LNCAP (cell line): ENCODE measurements around the gene PTK6.

ENCODE experiments used
- TF ChIP-seq, protein P1 (sequence below): fragments of 450-650 bp; IDR thresholded peaks from 2 replicates; pipeline ENCODE4 v1.5.1; 2017; ENCODE audit warnings: mild to moderate bottlenecking

Gene PTK6

DNA sequence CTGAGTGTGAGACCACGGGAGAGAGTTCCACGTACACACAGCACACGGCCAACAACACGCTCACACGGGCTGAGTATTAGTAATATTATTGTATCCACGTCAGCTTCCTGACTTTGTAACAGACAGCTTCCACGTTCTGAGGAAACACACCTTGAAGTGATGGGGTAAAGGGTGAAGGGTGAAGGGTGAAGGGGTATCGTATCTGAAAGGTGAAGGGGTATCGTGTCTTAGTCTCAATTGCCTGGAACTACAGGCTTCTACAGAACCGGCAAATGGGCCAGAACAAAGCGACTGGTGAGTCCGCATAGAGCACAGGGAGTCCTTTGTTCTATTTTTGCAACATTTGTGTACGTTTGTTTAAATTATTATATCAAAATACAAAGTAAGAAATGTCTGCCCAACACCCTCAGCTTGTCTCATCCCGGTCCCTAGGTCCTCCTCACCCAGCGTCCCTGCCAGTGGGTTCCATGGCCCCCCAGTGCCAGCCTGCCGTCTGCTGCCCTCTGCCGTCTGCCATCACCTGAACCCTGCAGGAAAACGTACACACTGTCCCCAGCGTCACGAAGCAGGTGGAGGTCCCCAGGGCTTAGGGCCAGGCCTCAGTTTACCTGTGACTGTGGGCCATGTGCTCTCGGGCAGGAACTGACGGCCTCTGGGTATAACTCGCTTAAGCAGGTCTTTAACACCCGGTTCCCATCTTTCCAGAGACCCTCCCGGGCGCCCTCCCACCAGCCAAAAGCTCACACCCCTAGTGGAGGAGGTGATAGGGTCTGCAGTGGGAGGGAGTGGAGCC lies 41.2 kb upstream of the PTK6 start:
- TF ChIP-seq, protein P1, sequence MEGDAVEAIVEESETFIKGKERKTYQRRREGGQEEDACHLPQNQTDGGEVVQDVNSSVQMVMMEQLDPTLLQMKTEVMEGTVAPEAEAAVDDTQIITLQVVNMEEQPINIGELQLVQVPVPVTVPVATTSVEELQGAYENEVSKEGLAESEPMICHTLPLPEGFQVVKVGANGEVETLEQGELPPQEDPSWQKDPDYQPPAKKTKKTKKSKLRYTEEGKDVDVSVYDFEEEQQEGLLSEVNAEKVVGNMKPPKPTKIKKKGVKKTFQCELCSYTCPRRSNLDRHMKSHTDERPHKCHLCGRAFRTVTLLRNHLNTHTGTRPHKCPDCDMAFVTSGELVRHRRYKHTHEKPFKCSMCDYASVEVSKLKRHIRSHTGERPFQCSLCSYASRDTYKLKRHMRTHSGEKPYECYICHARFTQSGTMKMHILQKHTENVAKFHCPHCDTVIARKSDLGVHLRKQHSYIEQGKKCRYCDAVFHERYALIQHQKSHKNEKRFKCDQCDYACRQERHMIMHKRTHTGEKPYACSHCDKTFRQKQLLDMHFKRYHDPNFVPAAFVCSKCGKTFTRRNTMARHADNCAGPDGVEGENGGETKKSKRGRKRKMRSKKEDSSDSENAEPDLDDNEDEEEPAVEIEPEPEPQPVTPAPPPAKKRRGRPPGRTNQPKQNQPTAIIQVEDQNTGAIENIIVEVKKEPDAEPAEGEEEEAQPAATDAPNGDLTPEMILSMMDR: no peak

DNA sequence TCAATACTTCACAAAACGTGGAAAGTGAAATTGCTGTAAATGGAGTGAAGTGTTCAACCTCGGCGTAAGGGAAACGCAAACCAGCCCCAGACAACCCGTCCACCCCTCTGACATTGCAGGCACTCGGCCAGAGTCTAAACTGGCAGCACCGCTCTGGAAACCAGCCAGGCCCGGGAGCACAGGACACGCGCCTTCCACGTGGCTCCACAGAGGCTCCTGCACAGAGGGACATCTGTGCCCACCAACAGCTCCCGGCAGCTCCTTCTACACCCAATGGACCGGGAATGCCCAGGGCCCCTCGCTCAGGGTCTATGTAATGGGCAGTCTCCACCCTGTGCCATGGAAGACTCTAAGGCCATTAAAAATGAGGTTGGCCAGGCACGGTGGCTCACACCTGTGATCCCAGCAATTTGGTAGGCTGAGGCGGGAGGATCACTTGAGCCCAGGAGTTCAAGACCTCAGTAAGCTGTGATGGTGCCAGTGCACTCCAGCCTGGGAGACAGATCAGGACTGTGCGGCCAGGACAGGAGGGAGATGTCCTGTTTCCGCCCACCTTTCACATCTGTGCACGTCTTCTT lies 40.2 kb upstream of the PTK6 start:
- TF ChIP-seq, protein P1: no peak

DNA sequence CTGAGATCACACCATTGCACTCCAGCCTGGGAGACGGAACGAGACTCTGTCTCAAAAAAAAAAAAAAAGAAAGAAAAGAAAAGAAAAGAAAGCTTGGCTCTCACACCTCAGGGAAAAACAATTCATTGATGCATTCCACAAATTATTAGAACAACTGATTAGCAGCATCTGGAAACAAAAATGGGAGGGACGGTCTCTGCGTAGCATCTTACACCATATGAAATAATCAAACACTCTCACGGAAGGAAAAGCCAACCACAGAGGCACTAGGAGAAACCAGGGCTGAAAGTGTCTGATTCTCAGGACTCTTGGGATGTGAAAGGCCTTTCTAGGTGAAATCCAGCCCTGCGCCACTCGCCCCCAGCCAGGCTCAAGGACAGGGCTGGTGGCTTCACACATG lies 39.1 kb upstream of the PTK6 start:
- TF ChIP-seq, protein P1: no peak

DNA sequence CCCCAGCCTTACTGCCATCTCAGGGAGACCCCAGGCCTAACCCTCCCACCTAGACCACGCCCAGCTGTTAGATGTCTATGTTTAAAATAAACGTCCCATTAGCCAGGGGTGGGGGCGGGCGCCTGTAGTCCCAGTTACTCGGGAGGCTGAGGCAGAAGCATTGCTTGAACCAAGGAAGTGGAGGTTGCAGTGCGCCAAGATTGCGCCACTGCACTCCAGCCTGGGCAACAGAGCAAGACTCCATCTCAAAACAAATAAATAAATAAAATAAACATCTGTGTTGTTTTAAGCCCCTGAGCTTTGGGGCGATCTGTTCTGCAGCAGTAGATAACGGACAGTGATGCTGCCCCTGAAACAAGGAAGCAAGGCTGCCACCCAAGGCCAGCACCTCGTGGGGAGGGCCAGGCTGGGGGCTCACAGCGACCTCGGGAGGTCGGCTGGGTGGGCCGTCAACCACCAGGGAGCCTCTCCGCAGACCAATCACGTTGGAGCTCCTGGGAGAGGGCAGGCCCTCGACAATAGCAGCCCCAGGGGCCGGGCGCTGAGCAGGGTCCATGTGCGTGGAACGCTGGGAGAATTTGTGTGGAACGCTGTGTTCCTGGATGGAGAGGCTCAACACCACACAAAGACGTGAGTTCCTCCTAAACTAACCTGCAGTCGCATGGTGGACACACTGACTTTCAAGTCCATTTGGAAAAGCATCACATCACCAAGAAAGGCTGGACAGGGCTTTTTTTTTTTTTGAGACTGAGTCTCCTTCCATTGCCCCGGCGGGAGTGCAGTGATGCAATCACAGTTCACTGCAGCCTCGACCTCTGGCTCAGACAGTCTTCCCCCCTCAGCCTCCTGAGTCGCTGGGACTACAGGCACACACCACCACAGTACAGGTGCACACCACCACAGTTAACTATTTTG lies 37.9 kb upstream of the PTK6 start:
- TF ChIP-seq, protein P1: no peak

DNA sequence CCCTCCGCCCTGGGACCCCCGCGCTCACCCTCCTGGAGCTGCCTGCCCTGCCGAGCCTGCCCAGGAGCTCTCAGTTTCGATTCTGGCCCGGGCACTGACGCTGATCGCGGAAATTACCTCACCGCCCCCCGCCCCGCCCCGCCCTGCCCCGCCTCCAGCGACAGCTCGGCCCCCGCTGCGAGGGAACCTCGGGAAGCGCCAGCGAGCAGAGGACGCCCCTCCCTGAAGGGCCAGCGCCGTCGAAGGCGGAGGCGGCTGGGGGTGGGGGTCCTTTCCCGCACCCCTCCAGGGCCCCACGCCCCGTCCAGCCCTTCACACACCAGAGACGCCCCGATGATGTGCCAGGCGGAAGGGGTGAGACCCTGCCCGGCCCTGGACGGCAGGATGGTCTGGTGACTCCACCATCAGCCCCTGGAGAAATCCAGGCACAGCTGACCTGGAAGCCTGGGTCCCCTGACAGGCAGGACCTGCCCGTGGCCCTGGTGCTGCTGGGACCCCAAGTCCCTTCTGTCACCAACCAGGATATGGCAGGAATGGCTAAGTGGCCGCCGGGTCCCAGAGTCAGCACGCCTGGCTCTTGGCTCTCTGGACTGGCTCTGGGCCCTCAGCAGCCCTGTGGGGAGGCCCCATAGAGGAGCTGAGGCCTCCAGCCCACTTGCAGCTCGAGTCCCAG lies 37.1 kb upstream of the PTK6 start, which contains the start of gene HELZ2:
Gene HELZ2, minus strand, starts transcription at position 84 of the 673 bp plus-strand sequence. CDS start 1,854 bp downstream, outside the sequence.
- TF ChIP-seq, protein P1: no peak

DNA sequence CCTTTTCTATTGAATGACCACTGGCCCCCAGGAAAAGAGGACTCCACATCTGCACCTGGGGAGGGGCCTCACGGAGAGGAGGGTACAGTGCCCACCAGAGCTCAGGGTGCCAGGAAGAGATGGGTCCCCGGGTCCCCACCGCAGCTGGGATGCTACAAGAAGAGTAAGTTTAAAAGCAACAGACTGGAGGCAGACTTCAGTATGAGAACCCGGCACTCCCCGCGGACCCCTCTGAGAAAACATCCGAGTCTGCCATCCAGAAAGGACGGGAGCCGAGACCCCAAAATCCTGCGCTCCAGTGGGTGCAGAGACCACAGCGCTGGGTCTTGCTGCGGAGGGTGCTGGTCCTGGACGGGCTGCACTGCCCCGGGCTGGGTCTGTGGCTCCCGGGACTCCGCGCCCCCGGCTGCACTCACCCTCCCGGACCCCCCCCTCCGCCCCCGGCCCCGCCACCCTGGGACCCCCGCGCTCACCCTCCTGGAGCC lies 36.5 kb upstream of the PTK6 start:
- TF ChIP-seq, protein P1: no peak
